NT2/D1 (cell line): ENCODE data around the gene SPOCK1.

Experiments
- SUZ12 ChIP-seq: IDR thresholded peaks from 2 replicates; pipeline ENCODE4 v1.6.1; 2011; ENCODE audit not compliant: insufficient read length, insufficient read depth; ENCODE audit errors: extremely low read depth
- ZNF274 ChIP-seq: IDR thresholded peaks from 2 replicates; pipeline ENCODE4 v1.6.1; 2011; ENCODE audit warnings: mild to moderate bottlenecking, low read depth, low read length

DNA sequence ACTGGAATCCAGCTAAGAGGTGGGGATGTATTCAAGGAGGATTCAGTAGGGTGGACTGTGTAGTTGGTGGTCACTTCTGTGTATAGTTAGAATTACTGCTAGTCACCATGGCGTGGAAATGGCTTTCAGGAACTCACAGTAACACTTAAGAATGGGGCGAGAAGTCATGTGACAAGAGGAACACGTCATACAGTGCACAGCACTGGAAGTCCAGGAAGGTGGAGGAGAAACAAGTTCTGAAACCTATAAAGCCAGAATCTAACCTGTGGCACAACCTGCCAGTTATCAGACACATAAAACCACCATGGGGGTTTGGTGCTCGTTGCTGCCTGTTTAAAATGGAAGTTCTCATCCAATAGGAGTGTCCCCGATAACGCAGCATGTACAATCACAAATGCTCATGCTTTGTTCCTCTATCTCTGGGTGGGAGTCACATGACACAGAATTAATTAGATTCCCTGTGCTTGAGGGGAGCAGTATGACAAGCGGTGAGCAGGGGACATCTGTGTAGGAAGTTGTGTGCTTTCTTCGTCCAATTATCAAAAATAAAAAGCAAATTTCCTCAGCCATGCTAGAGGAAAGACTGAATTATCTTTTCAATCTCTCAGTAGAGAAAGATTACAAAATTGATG lies 193.0 kb downstream of the SPOCK1 start:
- TF ChIP-seq SUZ12 = no peak
- TF ChIP-seq ZNF274 = no peak
